ENCODE measurements around the gene HRH3.

The HRH3 gene

GRCh38 chr20:62225026-62225425 lies 4.9 kb upstream of the HRH3 start:
- Histone ChIP-seq H3K36me3 (ENCODE audit: control insufficient read depth, insufficient read depth, low read length) (no peaks in the 10 kb centered on the region), H3K27me3 (ENCODE audit: control insufficient read depth, insufficient read depth, low read length) (peaks cover 36% of the 10 kb centered on the region), H3K27ac (ENCODE audit: low read depth, low read length) (no peak overlapping the region), H3K9ac (ENCODE audit: low read length) (no peak overlapping the region), H3K4me3 (ENCODE audit: low read length) (no peak overlapping the region), H3K4me1 (ENCODE audit: control insufficient read depth, insufficient read depth, low read length) (no peaks in the 10 kb centered on the region)

- Histone ChIP-seq H3K36me3 (ENCODE audit: control insufficient read depth, insufficient read depth, low read length) (no peaks in the 10 kb centered on the region), H3K27ac (ENCODE audit: low read depth, low read length) (no peak overlapping the region), H3K4me1 (ENCODE audit: control insufficient read depth, insufficient read depth, low read length) (no peaks in the 10 kb centered on the region), H3K4me3 (ENCODE audit: low read length) (no peak overlapping the region), H3K27me3 (ENCODE audit: control insufficient read depth, insufficient read depth, low read length) (peaks cover 39% of the 10 kb centered on the region), H3K9ac (ENCODE audit: low read length) (no peak overlapping the region)
Observed at GRCh38 chr20:62224113-62224855, 4.2 kb upstream of the HRH3 start.

GRCh38 chr20:62223571-62223970 lies 3.5 kb upstream of the HRH3 start:
- Histone ChIP-seq H3K4me1 (ENCODE audit: control insufficient read depth, insufficient read depth, low read length) (no peaks in the 10 kb centered on the region), H3K27me3 (ENCODE audit: control insufficient read depth, insufficient read depth, low read length) (peaks cover 42% of the 10 kb centered on the region), H3K9ac (ENCODE audit: low read length) (no peak overlapping the region), H3K36me3 (ENCODE audit: control insufficient read depth, insufficient read depth, low read length) (no peaks in the 10 kb centered on the region), H3K4me3 (ENCODE audit: low read length) (no peak overlapping the region), H3K27ac (ENCODE audit: low read depth, low read length) (no peak overlapping the region)

DNA sequence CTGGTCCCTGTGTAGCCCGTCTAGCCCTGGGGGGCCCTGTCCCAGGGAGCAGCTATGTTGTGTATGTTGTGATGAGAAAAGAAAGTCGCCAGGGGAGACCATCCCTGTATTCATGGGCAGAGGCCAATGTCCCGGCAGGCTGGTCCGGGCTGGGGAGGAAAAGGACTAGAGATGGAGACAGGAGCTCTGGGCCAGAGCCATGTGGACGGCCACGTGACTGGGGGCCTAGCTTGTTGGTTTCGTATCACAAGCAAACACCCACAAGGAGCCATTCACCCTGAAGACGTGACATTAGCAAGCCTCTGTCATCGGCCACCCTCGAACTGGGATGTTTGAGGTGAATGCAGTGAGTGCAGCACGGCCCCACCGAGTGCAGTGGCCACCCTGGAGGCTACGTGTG lies 2.9 kb upstream of the HRH3 start:
- Histone ChIP-seq H3K27ac (ENCODE audit: low read depth, low read length) (no peak overlapping the region), H3K9ac (ENCODE audit: low read length) (no peak overlapping the region), H3K27me3 (ENCODE audit: control insufficient read depth, insufficient read depth, low read length) (peaks cover 45% of the 10 kb centered on the region), H3K36me3 (ENCODE audit: control insufficient read depth, insufficient read depth, low read length) (no peaks in the 10 kb centered on the region), H3K4me1 (ENCODE audit: control insufficient read depth, insufficient read depth, low read length) (no peaks in the 10 kb centered on the region), H3K4me3 (ENCODE audit: low read length) (no peak overlapping the region)

DNA sequence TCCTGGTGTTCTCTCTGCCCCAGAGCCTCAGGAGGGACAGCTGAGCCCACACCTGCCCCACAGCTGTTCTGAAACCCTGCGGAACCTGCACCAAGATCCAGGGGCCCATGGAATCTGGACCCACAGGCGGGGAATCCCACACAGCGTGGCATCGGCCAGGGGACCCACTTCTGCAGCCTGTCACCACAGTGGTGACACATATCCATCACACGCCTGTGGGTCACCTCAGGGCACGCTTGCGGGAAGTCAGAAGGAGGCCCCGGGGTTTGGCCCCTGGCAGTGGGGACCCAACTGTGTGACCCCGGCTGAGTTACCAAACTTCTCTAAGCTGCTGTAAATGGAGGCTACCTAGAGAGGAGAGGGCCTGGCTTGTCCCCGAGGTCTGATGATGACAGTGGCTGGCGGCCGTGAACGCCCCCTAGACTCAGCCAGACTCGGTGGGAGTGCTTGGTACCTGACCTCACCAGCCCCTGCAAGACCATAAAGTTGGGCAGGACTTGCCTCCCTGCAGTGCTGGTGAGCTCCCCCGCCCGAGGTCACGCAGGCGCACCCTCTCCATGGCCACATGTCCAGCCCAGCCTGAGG lies 2.3 kb upstream of the HRH3 start:
- Histone ChIP-seq H3K27ac (ENCODE audit: low read depth, low read length) (no peak overlapping the region), H3K4me1 (ENCODE audit: control insufficient read depth, insufficient read depth, low read length) (no peaks in the 10 kb centered on the region), H3K9ac (ENCODE audit: low read length) (no peak overlapping the region), H3K4me3 (ENCODE audit: low read length) (no peak overlapping the region), H3K36me3 (ENCODE audit: control insufficient read depth, insufficient read depth, low read length) (no peaks in the 10 kb centered on the region), H3K27me3 (ENCODE audit: control insufficient read depth, insufficient read depth, low read length) (peaks cover 43% of the 10 kb centered on the region)

- H3K27me3 ChIP-seq (ENCODE audit: control insufficient read depth, insufficient read depth, low read length) = peaks cover 45% of the 10 kb centered on the region
- no peaks in the 10 kb centered on the region for H3K4me1 ChIP-seq (ENCODE audit: control insufficient read depth, insufficient read depth, low read length)
- H3K9ac ChIP-seq (ENCODE audit: low read length) = no peak overlapping the region
- H3K27ac ChIP-seq (ENCODE audit: low read depth, low read length) = no peak overlapping the region
- no peaks in the 10 kb centered on the region for H3K36me3 ChIP-seq (ENCODE audit: control insufficient read depth, insufficient read depth, low read length)
- H3K4me3 ChIP-seq (ENCODE audit: low read length) = no peak overlapping the region
Observed at GRCh38 chr20:62220666-62221568, 839 bp upstream of the HRH3 start.

GRCh38 chr20:62219101-62219991 lies 732 bp downstream of the HRH3 start:
- Histone ChIP-seq H3K27ac (ENCODE audit: low read depth, low read length) (no peak overlapping the region), H3K36me3 (ENCODE audit: control insufficient read depth, insufficient read depth, low read length) (no peaks in the 10 kb centered on the region), H3K4me3 (ENCODE audit: low read length) (no peak overlapping the region), H3K9ac (ENCODE audit: low read length) (no peak overlapping the region), H3K4me1 (ENCODE audit: control insufficient read depth, insufficient read depth, low read length) (no peaks in the 10 kb centered on the region), H3K27me3 (ENCODE audit: control insufficient read depth, insufficient read depth, low read length) (peaks cover 48% of the 10 kb centered on the region)

- Histone ChIP-seq H3K36me3 (ENCODE audit: control insufficient read depth, insufficient read depth, low read length) (no peaks in the 10 kb centered on the region), H3K27me3 (ENCODE audit: control insufficient read depth, insufficient read depth, low read length) (peaks cover 48% of the 10 kb centered on the region), H3K9ac (ENCODE audit: low read length) (no peak overlapping the region), H3K27ac (ENCODE audit: low read depth, low read length) (no peak overlapping the region), H3K4me3 (ENCODE audit: low read length) (no peak overlapping the region), H3K4me1 (ENCODE audit: control insufficient read depth, insufficient read depth, low read length) (no peaks in the 10 kb centered on the region)
Observed at GRCh38 chr20:62217913-62218773, 1.9 kb downstream of the HRH3 start.

GRCh38 chr20:62216636-62217566 lies 3.2 kb downstream of the HRH3 start:
- H3K27me3 ChIP-seq (ENCODE audit: control insufficient read depth, insufficient read depth, low read length) = peaks cover 44% of the 10 kb centered on the region

GRCh38 chr20:62215991-62216635 lies 4.0 kb downstream of the HRH3 start:
- Histone ChIP-seq H3K36me3 (ENCODE audit: control insufficient read depth, insufficient read depth, low read length) (no peaks in the 10 kb centered on the region), H3K27ac (ENCODE audit: low read depth, low read length) (no peak overlapping the region), H3K4me3 (ENCODE audit: low read length) (no peak overlapping the region), H3K4me1 (ENCODE audit: control insufficient read depth, insufficient read depth, low read length) (no peaks in the 10 kb centered on the region), H3K9ac (ENCODE audit: low read length) (no peak overlapping the region), H3K27me3 (ENCODE audit: control insufficient read depth, insufficient read depth, low read length) (peaks cover 42% of the 10 kb centered on the region)

More at GRCh38 chr20:62216636-62217566, 3.2 kb downstream of the HRH3 start:
- H3K4me3 ChIP-seq (ENCODE audit: low read length) = no peak overlapping the region
- no peak overlapping the region for H3K9ac ChIP-seq (ENCODE audit: low read length)
- no peaks in the 10 kb centered on the region for H3K36me3 ChIP-seq (ENCODE audit: control insufficient read depth, insufficient read depth, low read length)
- no peaks in the 10 kb centered on the region for H3K4me1 ChIP-seq (ENCODE audit: control insufficient read depth, insufficient read depth, low read length)
- no peak overlapping the region for H3K27ac ChIP-seq (ENCODE audit: low read depth, low read length)
